Measurements from ENCODE around the gene CDC14B.
"Not testable (repeated sequence)": the region's sequence is repeated elsewhere in the genome, so short reads cannot be mapped to it uniquely, and the experiment has no call there.

The CDC14B gene

GRCh38 chr9:96646081-96646991, 26.7 kb upstream of the CDC14B start:
- Mint-ChIP-seq H3K27me3 (no peaks in the 10 kb centered on the region), H3K4me1 (ENCODE audit: low read depth) (peaks cover 3% of the 10 kb centered on the region), H3K9me3 (no peaks in the 10 kb centered on the region), H3K36me3 (ENCODE audit: low read depth) (peaks cover 60% of the 10 kb centered on the region), H3K4me3 (no peak overlapping the region), H3K27ac (no peak overlapping the region)
- DNase-seq, result no peak

DNA sequence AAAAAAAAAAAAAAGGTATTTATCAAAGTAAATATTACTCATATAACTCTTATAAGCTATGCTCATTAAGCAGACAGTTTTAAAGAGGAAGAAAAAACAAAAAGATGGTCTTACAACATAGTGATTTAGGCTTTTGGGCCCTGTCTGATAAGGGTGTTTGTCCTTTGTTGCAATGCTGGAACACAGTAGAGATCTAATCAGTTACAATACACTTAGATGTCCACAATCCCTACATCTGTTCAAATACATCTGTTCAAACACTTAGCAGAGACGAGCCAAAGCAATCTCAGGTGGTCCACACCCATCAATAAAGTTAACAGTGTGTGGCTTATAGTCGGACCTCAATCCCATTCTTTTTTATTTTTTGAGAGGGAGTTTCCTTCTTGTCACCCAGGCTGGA, 24.5 kb upstream of the CDC14B start:
- no peak overlapping the region for H3K4me3 Mint-ChIP-seq
- no peak overlapping the region for H3K27ac Mint-ChIP-seq
- peaks cover 3% of the 10 kb centered on the region for H3K4me1 Mint-ChIP-seq (ENCODE audit: low read depth)
- H3K36me3 Mint-ChIP-seq (ENCODE audit: low read depth), result peaks cover 44% of the 10 kb centered on the region
- DNase-seq, result no peak
- H3K27me3 Mint-ChIP-seq, result no peaks in the 10 kb centered on the region
- no peaks in the 10 kb centered on the region for H3K9me3 Mint-ChIP-seq

DNA sequence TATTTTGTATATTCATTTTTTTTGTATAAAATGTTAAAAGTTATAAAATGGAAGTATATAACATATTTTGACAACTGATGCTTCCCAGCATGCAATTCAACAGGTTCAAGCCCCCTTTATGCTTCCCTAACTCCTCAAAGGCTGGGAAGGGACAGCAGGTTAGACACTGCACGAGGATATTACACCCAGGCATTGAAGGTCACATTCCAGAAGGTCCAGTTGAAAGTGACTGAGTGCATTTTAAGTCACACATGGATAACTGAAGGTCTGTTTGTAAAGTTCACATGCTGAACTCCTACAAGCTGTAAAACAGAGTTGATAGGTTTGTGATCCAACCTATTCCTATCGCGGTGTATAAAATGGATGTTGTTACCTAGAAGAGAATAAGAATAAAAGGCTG, 21.9 kb upstream of the CDC14B start:
- Mint-ChIP-seq H3K27ac (no peak overlapping the region), H3K4me3 (no peak overlapping the region), H3K36me3 (ENCODE audit: low read depth) (peaks cover 29% of the 10 kb centered on the region), H3K4me1 (ENCODE audit: low read depth) (peaks cover 3% of the 10 kb centered on the region), H3K27me3 (peaks cover 3% of the 10 kb centered on the region), H3K9me3 (no peaks in the 10 kb centered on the region)
- no peak for DNase-seq

- Mint-ChIP-seq H3K4me1 (ENCODE audit: low read depth) (no peaks in the 10 kb centered on the region), H3K27ac (no peak overlapping the region), H3K36me3 (ENCODE audit: low read depth) (peaks cover 11% of the 10 kb centered on the region), H3K4me3 (no peak overlapping the region), H3K9me3 (no peaks in the 10 kb centered on the region), H3K27me3 (peaks cover 5% of the 10 kb centered on the region)
- DNase-seq, result no peak
Measured at GRCh38 chr9:96638606-96639364, 19.1 kb upstream of the CDC14B start.

DNA sequence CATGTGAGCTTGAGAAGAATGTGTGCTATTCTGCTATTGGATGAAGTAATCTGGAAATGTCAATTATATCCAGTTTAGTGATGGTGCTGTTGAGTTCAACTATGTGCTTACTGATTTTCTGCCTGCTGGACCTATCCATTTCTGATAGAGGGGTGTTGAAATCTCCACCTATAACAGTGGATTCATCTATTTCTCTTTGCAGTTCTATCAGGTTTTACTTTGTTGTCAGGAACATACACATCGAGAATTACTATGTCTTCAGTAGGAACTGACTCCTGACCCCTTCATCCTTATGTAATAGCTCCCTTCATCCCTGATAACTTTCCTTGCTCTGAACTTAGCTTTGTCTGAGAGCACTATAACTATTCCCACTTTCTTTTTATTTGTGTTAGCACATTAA, 16.7 kb upstream of the CDC14B start:
- H3K27me3 Mint-ChIP-seq, result peaks cover 16% of the 10 kb centered on the region
- H3K27ac Mint-ChIP-seq, result no peak overlapping the region
- H3K9me3 Mint-ChIP-seq, result no peaks in the 10 kb centered on the region
- H3K4me1 Mint-ChIP-seq (ENCODE audit: low read depth), result no peaks in the 10 kb centered on the region
- H3K4me3 Mint-ChIP-seq, result no peak overlapping the region
- peaks cover 2% of the 10 kb centered on the region for H3K36me3 Mint-ChIP-seq (ENCODE audit: low read depth)
- no peak for DNase-seq

- H3K4me3 Mint-ChIP-seq; H3K9me3 Mint-ChIP-seq; H3K4me1 Mint-ChIP-seq (ENCODE audit: low read depth); H3K27ac Mint-ChIP-seq; H3K36me3 Mint-ChIP-seq (ENCODE audit: low read depth); DNase-seq: not testable (repeated sequence)
- peaks cover 33% of the 10 kb centered on the region for H3K27me3 Mint-ChIP-seq
Measured at GRCh38 chr9:96633579-96633978, 13.9 kb upstream of the CDC14B start.

- Mint-ChIP-seq H3K4me3 (no peak overlapping the region), H3K27me3 (peaks cover 36% of the 10 kb centered on the region), H3K27ac (no peak overlapping the region), H3K4me1 (ENCODE audit: low read depth) (peaks cover 7% of the 10 kb centered on the region), H3K36me3 (ENCODE audit: low read depth) (no peaks in the 10 kb centered on the region), H3K9me3 (no peaks in the 10 kb centered on the region)
- no peak for DNase-seq
Measured at GRCh38 chr9:96626912-96627311, 7.3 kb upstream of the CDC14B start.

GRCh38 chr9:96621618-96622017, 2.0 kb upstream of the CDC14B start:
- no peaks in the 10 kb centered on the region for H3K36me3 Mint-ChIP-seq (ENCODE audit: low read depth)

GRCh38 chr9:96620832-96621269, 1.2 kb upstream of the CDC14B start:
- Mint-ChIP-seq H3K4me3 (no peak overlapping the region), H3K9me3 (no peaks in the 10 kb centered on the region), H3K4me1 (ENCODE audit: low read depth) (peaks cover 12% of the 10 kb centered on the region), H3K27ac (no peak overlapping the region), H3K27me3 (peaks cover 56% of the 10 kb centered on the region), H3K36me3 (ENCODE audit: low read depth) (no peaks in the 10 kb centered on the region)
- DNase-seq, result no peak

More at GRCh38 chr9:96621618-96622017, 2.0 kb upstream of the CDC14B start:
- Mint-ChIP-seq H3K4me3 (no peak overlapping the region), H3K27ac (no peak overlapping the region), H3K4me1 (ENCODE audit: low read depth) (peaks cover 12% of the 10 kb centered on the region), H3K27me3 (peaks cover 51% of the 10 kb centered on the region), H3K9me3 (no peaks in the 10 kb centered on the region)
- no peak for DNase-seq

DNA sequence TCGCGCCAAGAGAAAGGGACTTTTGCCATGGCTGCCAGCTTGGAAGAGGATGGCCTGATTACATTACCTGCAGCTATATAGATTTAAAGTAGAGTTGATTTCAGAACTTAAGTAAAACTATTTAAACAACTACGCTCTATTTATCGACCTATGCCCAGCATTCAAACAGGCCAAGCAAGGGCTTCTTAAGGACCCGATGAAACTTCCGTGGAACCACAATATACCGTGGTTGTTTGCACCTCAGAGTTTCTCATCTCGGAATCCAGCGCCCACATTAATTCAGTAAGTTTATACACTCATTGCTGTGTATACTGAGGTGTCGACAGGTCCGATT, 505 bp upstream of the CDC14B start:
- Mint-ChIP-seq H3K27me3 (peaks cover 63% of the 10 kb centered on the region), H3K36me3 (ENCODE audit: low read depth) (no peaks in the 10 kb centered on the region), H3K9me3 (no peaks in the 10 kb centered on the region), H3K4me3 (peak overlapping the region; percentile 68), H3K27ac (no peak overlapping the region), H3K4me1 (ENCODE audit: low read depth) (peaks cover 12% of the 10 kb centered on the region)
- DNase-seq, result no peak

- peaks cover 69% of the 10 kb centered on the region for H3K27me3 Mint-ChIP-seq
- H3K36me3 Mint-ChIP-seq (ENCODE audit: low read depth), result no peaks in the 10 kb centered on the region
- H3K27ac Mint-ChIP-seq, result no peak overlapping the region
- peaks cover 12% of the 10 kb centered on the region for H3K4me1 Mint-ChIP-seq (ENCODE audit: low read depth)
- no peaks in the 10 kb centered on the region for H3K9me3 Mint-ChIP-seq
- DNase-seq, result peak; percentile 41
- H3K4me3 Mint-ChIP-seq, result no peak overlapping the region
Measured at GRCh38 chr9:96619124-96619465, 548 bp downstream of the CDC14B start.

- no peak overlapping the region for H3K27ac Mint-ChIP-seq
- H3K4me1 Mint-ChIP-seq (ENCODE audit: low read depth), result peaks cover 12% of the 10 kb centered on the region
- DNase-seq, result peak; percentile 47
- no peaks in the 10 kb centered on the region for H3K36me3 Mint-ChIP-seq (ENCODE audit: low read depth)
- peak overlapping the region; percentile 64 for H3K4me3 Mint-ChIP-seq
- H3K9me3 Mint-ChIP-seq, result no peaks in the 10 kb centered on the region
- H3K27me3 Mint-ChIP-seq, result peaks cover 68% of the 10 kb centered on the region
Measured at GRCh38 chr9:96618209-96619123, 1.2 kb downstream of the CDC14B start.

- no peaks in the 10 kb centered on the region for H3K36me3 Mint-ChIP-seq (ENCODE audit: low read depth)
- H3K4me3 Mint-ChIP-seq, result peak overlapping the region; percentile 64
- no peak for DNase-seq
- no peak overlapping the region for H3K27ac Mint-ChIP-seq
- H3K27me3 Mint-ChIP-seq, result peaks cover 73% of the 10 kb centered on the region
- peaks cover 12% of the 10 kb centered on the region for H3K4me1 Mint-ChIP-seq (ENCODE audit: low read depth)
- H3K9me3 Mint-ChIP-seq, result no peaks in the 10 kb centered on the region
Measured at GRCh38 chr9:96617439-96618185, 2.0 kb downstream of the CDC14B start.

Data from activated T-cell treated with anti-CD3 and anti-CD28 coated beads, Interleukin-2, amount 50 U/mL, for 24 hours (primary cell).